HFFc6 (cell line): ENCODE measurements around the gene CD164. TPM values are rescaled to one million over a fixed set of nuclear protein-coding genes. Genes with fewer than 3 reads are reported as not detected.

Experiments
- DNase-seq: peaks from one replicate; pipeline ENCODE4 v3.0.0-alpha.2; 2018
- H3K27ac Mint-ChIP-seq: 2 replicates; pipeline ENCODE4 v1.8.0; 2020; ENCODE audit warnings: mild to moderate bottlenecking, mixed read lengths
- H3K27me3 Mint-ChIP-seq: 2 replicates; pipeline ENCODE4 v1.8.0; 2021; ENCODE audit warnings: mild to moderate bottlenecking, moderate library complexity, mixed read lengths; ENCODE audit not compliant: insufficient read depth
- H3K36me3 Mint-ChIP-seq: 2 replicates; pipeline ENCODE4 v1.8.0; 2021; ENCODE audit warnings: low read depth, mixed read lengths
- H3K4me1 Mint-ChIP-seq: 2 replicates; pipeline ENCODE4 v1.8.0; 2020; ENCODE audit warnings: low read depth, mixed read lengths
- H3K4me3 Mint-ChIP-seq: 2 replicates; pipeline ENCODE4 v1.8.0; 2020; ENCODE audit warnings: mild to moderate bottlenecking, moderate library complexity, mixed read lengths
- H3K9me3 Mint-ChIP-seq: 2 replicates; pipeline ENCODE4 v1.8.0; 2020; ENCODE audit warnings: mild to moderate bottlenecking, mixed read lengths
- CTCF ChIP-seq: fragments of 200-600 bp; sonication (generic); IDR thresholded peaks from 2 replicates; pipeline ENCODE4 v1.5.0; 2021; ENCODE audit warnings: antibody characterized with exemption, mild to moderate bottlenecking
- total RNA-seq, 6 experiments: library from RNA; stranded (reverse); fragmentation: NEBNext Ultra II Directional; extraction: Animal tissue kit (Norgen Biotek cat#: 25700); gene quantifications; 2 replicates in 1 of 6; 3 replicates in 5 of 6; pipeline ENCODE4 v1.2.3, GENCODE V29; 2021

The CD164 gene
- total RNA-seq, 6 experiments from 2014 or later, result 243 to 260 (median 252) TPM

GRCh38 chr6:109349419-109349987 is 32.8 kb downstream of the CD164 start:
- H3K4me1 Mint-ChIP-seq, result peaks cover 40% of the 10 kb centered on the region
- peak; percentile 68 for DNase-seq
- H3K4me3 Mint-ChIP-seq, result no peak overlapping the region
- H3K27me3 Mint-ChIP-seq, result no peaks in the 10 kb centered on the region; the same call in 1 of the 2 replicates
- H3K9me3 Mint-ChIP-seq, result no peaks in the 10 kb centered on the region
- H3K36me3 Mint-ChIP-seq, result peaks cover 20% of the 10 kb centered on the region; the same call in 1 of the 2 replicates
- no peak overlapping the region for H3K27ac Mint-ChIP-seq
- no peak for TF ChIP-seq CTCF

DNA sequence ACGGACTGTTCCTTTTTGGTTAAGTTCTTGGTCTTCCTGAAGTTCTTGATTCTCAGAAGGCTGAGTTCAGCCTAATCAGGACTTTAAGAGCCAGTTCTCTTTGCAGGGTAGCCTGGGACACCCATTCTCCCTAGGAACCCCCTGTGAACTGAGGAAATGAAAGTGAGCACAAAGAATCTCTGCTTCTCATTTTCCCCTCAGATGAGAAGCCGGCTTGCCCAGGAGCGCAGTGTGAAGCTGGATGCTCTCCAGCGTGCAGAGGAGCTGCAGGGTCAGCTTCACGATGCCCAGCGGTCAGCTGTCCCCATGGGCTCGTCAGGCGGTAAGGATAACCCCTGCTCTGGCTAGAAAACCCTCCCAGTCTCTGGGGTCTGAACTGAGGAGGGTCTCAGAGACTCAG is 34.0 kb downstream of the CD164 start:
- DNase-seq, result no peak
- no peak overlapping the region for H3K27ac Mint-ChIP-seq
- H3K27me3 Mint-ChIP-seq, result no peaks in the 10 kb centered on the region; the same call in 1 of the 2 replicates
- peaks cover 17% of the 10 kb centered on the region; the same call in 1 of the 2 replicates for H3K36me3 Mint-ChIP-seq
- no peak for TF ChIP-seq CTCF
- no peak overlapping the region for H3K4me3 Mint-ChIP-seq
- peaks cover 39% of the 10 kb centered on the region for H3K4me1 Mint-ChIP-seq
- no peaks in the 10 kb centered on the region for H3K9me3 Mint-ChIP-seq

GRCh38 chr6:109347779-109348178 is 34.5 kb downstream of the CD164 start:
- Mint-ChIP-seq H3K27ac (no peak overlapping the region), H3K27me3 (no peaks in the 10 kb centered on the region; the same call in 1 of the 2 replicates)
- no peak for TF ChIP-seq CTCF

DNA sequence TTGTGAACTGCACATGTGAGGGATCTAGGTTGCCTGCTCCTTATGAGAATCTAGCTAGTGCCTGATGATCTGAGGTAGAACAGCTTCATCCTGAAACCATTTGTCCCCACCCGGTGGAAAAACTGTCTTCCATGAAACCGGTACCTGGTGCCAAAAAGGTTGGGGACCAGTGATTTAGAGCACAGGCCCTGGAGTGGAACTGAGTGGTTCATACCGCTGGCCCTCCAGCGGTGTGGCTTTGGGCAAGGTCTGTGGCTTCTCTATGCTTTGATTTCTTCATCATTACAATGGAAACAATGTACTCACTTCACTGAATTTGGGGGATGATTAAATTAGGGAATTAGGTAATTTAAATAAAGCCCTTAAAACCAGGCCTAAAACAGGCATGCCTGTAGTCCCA is 36.3 kb downstream of the CD164 start:
- Mint-ChIP-seq H3K9me3 (no peaks in the 10 kb centered on the region), H3K27ac (no peak overlapping the region), H3K4me1 (peaks cover 23% of the 10 kb centered on the region)

More at GRCh38 chr6:109347779-109348178, 34.5 kb downstream of the CD164 start:
- DNase-seq, result no peak
- Mint-ChIP-seq H3K36me3 (peaks cover 12% of the 10 kb centered on the region; the same call in 1 of the 2 replicates), H3K9me3 (no peaks in the 10 kb centered on the region), H3K4me3 (no peak overlapping the region), H3K4me1 (peaks cover 35% of the 10 kb centered on the region)

GRCh38 chr6:109344226-109344625 is 38.0 kb downstream of the CD164 start:
- Mint-ChIP-seq H3K36me3 (no peaks in the 10 kb centered on the region), H3K4me3 (no peak overlapping the region), H3K9me3 (no peaks in the 10 kb centered on the region)

More for the DNA sequence above, 36.3 kb downstream of the CD164 start:
- no peak for TF ChIP-seq CTCF
- Mint-ChIP-seq H3K4me3 (no peak overlapping the region), H3K36me3 (peaks cover 2% of the 10 kb centered on the region; the same call in 1 of the 2 replicates), H3K27me3 (no peaks in the 10 kb centered on the region; the same call in 1 of the 2 replicates)
- no peak for DNase-seq

More at GRCh38 chr6:109344226-109344625, 38.0 kb downstream of the CD164 start:
- Mint-ChIP-seq H3K27ac (no peak overlapping the region), H3K27me3 (no peaks in the 10 kb centered on the region; the same call in 1 of the 2 replicates), H3K4me1 (peaks cover 7% of the 10 kb centered on the region)
- TF ChIP-seq CTCF, result no peak
- DNase-seq, result no peak
